ENCODE measurements around the gene PAPOLA.
"Not testable (repeated sequence)": the region's sequence is repeated elsewhere in the genome, so short reads cannot be mapped to it uniquely, and the experiment has no call there.

Gene PAPOLA

GRCh38 chr14:96501740-96502620 lies at the start of gene PAPOLA:
Gene PAPOLA, plus strand, starts transcription at chr14:96502382. Its CDS starts 211 bp downstream, at chr14:96502593.
- peak within 1 kb of the TSS; percentile 98 for H3K4me3 ChIP-seq (ENCODE audit: low read depth, low read length)

- H3K4me3 ChIP-seq (ENCODE audit: low read depth, low read length), result no peak overlapping the region
Observed at GRCh38 chr14:96452684-96453083, 49.5 kb upstream of the PAPOLA start.

GRCh38 chr14:96455588-96455987 lies 46.6 kb upstream of the PAPOLA start:
- H3K4me3 ChIP-seq (ENCODE audit: low read depth, low read length), result no peak overlapping the region

GRCh38 chr14:96459851-96460250 lies 42.3 kb upstream of the PAPOLA start:
- H3K4me3 ChIP-seq (ENCODE audit: low read depth, low read length), result no peak overlapping the region

DNA sequence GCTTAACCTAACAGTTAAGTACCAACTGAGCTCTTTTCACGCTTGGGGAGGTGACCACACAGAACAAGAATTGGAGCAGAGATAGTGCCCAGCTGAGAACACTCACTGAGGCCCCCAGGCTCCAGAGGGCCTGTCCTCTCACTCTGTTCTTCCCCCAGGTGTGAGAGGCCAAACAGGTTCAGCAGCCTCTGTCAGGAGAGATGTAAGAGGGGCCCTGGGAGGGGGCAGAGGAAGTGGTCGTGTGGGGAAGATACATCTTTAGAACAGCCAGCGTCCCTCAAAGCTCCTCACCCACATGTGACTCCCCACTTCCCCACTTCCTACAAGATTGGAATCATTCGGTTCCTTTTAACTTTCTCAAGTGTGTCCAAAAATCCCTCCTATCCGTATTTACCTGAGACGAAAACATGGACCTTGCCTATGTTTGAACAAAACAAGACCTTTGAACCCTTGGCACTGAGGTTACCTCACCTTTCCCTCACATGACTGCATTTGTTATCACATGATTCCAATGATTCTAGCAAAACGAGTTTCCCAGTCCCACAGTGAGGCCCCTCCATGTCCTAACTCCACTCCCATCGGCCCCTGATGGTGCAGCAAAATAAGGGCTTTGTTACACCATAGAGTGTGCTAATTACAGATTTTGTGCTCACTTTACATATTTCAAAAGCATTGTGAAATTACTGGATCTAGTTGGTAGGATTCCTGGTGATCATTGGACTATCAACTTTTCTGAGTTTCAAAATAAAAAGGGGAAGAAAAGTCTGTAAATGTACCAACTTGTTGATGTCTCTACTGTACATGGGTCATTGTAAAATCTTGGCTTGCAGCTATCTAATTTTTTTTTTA lies 40.0 kb upstream of the PAPOLA start:
- no peak overlapping the region for H3K4me3 ChIP-seq (ENCODE audit: low read depth, low read length)

GRCh38 chr14:96464136-96464535 lies 38.0 kb upstream of the PAPOLA start:
- no peak overlapping the region for H3K4me3 ChIP-seq (ENCODE audit: low read depth, low read length)

GRCh38 chr14:96466918-96467317 lies 35.3 kb upstream of the PAPOLA start:
- no peak overlapping the region for H3K4me3 ChIP-seq (ENCODE audit: low read depth, low read length)

DNA sequence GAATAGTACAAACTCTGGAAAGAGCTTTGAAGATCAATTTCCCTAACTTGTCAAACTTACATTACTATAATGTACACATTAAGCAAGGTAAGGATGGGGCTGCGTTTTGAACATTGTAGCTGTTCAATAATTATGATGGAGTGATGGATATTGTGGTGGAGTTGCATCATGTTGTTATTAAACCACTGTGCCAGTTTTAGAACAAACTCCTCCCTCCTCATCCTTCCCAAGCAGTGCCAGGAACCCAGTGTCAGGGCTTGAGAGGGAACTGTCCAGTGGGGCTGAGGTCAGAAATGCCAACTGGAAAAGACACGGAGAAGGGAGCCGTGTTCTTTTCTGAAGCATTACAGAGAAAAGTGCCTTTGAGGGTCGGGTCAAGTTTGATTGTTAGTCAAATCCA lies 31.9 kb upstream of the PAPOLA start:
- H3K4me3 ChIP-seq (ENCODE audit: low read depth, low read length), result no peak overlapping the region

DNA sequence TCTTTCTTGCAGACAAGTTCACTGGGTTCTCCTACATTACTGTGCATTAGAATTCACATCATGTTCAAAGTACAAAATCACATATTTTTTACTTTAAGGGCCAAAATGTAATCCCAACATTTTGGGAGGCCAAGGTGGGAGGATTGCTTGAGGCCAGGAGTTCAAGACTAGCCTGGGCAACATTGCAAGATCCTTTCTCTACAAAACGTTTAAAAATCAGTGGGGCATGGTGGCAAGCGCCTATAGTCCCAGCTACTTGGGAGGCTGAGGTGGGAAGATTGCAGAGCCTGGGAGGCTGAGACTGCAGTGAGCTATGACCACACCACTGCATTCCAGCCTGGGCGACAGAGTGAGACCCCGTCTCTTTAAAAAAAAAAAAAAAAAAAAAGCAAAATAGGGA lies 31.2 kb upstream of the PAPOLA start:
- H3K4me3 ChIP-seq (ENCODE audit: low read depth, low read length), result not testable (repeated sequence)

DNA sequence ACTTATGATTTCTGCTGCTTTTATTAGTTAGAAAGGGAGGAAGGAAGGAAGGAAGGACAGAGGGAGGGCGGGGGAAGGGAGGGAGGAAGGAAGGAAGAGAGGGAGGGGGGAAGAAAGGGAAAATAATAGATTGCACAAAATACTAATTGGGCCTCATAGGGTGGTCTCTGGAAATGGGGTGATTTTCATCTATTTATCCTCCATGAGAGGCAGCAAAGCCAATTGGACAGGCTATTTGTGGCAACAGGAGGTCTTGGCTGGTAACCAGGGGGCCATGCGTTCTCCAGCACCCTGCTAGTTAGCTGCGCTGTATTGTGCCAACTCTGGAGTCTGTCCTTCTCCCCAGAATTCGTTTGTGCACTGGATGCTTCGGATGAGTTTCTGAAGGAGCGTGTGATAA lies 24.1 kb upstream of the PAPOLA start:
- no peak overlapping the region for H3K4me3 ChIP-seq (ENCODE audit: low read depth, low read length)

- no peak overlapping the region for H3K4me3 ChIP-seq (ENCODE audit: low read depth, low read length)
Observed at GRCh38 chr14:96479435-96480146, 22.6 kb upstream of the PAPOLA start.

DNA sequence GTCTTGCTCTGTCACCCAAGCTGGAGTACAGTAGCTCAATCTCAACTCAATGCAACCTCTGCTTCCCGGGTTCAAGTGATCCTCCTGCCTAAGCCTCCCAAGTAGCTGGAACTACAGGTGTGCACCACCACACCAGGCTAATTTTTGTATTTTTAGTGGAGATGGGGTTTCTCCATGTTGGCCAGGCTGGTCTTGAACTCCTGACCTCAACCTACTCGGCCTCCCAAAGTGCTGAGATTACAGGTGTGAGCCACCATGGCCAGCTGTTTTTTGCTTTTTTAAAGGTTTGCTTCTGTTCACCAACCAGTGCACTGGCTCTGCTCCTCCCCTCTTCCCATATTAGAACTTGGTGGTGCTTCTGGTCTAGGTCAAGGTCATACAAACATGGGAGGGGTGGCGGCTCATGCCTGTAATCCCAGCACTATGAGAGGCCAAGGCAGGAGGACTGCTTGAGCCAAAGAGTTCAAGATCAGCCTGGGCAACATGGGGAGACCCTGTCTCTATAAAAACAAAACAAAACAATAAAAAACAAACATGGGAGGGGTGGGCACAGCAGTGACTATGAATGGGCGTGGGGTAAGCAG lies 20.4 kb upstream of the PAPOLA start:
- H3K4me3 ChIP-seq (ENCODE audit: low read depth, low read length), result no peak overlapping the region

- no peak overlapping the region for H3K4me3 ChIP-seq (ENCODE audit: low read depth, low read length)
Observed at GRCh38 chr14:96482986-96483385, 19.2 kb upstream of the PAPOLA start.

DNA sequence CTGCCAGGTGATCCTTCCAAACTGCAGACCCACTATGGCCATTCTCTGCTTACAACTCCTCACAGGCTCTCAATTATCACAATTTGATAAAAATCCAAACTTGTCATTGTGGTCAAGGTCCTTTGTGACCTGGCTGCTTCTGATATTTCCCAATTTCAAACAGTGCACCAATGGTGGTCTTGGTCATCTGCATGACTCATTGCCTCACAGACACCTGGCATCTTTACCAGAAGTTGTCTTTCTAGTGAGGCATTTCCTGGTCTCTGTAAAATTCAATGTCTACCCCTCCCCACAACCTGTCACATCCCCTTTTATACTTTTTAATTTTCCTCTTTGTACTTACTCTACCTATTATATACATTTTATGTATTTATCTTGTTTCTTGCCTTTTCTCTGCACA lies 17.8 kb upstream of the PAPOLA start:
- H3K4me3 ChIP-seq (ENCODE audit: low read depth, low read length), result no peak overlapping the region

GRCh38 chr14:96486705-96487104 lies 15.5 kb upstream of the PAPOLA start:
- no peak overlapping the region for H3K4me3 ChIP-seq (ENCODE audit: low read depth, low read length)

DNA sequence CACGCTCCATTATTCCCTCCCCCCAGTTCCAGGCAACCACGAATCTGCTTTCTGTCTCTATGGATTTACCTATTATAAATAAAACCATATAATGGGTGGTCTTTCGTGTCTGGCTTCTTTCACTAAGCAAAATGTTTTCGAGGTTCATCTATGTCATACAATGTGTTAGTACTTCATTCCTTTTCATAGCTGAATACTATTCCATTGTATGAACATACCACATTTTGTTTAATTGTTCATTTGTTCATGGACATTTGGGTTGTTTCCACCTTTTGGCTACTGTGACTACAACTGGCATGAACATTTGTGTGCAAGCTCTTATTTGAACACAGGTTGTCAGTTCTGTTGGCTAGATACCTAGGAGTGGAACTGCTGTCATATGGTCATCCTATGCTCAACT lies 12.9 kb upstream of the PAPOLA start:
- no peak overlapping the region for H3K4me3 ChIP-seq (ENCODE audit: low read depth, low read length)

DNA sequence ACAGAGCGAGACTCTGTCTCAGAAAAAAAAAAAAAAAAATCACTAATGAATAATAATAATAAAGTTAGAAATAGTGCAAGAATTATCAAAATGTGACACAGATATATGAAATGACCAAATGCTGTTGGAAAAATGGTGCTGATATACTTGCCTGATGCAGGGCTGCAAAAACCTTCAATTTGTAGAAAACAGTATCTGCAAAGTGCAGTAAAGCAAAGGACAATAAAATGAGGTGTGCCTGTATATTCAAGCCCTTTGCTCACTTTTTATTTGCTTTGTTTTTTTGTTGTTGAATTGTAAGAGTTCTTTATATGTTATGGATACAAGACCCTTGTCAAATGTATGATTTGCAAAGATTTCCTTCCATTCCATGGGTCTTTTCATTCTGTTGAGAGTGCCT lies 9.0 kb upstream of the PAPOLA start:
- no peak overlapping the region for H3K4me3 ChIP-seq (ENCODE audit: low read depth, low read length)

DNA sequence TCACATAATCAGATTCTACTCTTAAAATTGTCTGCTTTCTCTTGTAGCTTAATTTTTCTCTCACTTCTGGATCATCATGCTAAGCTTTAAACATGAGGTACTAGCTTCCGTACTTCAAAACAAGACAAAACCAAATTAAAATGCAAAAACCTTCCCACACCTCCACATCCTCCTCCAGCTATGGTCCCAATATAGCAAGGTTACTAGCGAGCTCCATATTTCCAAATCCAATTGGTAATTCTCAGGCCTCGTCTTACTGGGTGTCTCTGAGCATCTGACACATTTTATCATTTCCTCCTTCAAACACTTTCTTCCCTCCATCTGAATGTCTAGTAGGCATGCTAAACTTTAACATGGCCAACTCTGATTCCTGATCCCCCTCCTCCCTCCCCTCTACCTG lies 7.9 kb upstream of the PAPOLA start:
- no peak overlapping the region for H3K4me3 ChIP-seq (ENCODE audit: low read depth, low read length)

DNA sequence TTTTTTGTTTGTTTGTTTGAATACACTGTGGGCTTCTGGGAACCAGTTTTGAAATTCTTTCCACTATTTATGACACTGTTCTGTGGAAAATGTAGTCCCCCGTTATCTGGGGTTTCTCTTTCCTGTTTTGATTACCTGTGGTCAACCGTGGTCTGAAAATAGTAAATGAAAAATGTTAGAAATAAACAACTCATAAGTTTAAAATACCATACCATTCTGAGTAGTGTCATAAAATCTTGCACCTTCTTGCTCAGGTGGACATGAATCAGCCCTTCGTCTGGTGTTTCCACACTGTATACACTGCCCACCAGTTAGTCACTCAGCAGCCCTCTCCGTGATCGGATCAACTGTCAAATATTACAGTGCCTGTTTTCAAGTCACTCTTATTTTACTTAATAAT lies 5.1 kb upstream of the PAPOLA start:
- H3K4me3 ChIP-seq (ENCODE audit: low read depth, low read length), result no peak overlapping the region

- no peak overlapping the region for H3K4me3 ChIP-seq (ENCODE audit: low read depth, low read length)
Observed at GRCh38 chr14:96497586-96497985, 4.6 kb upstream of the PAPOLA start.

GRCh38 chr14:96501217-96501739 lies 904 bp upstream of the PAPOLA start:
- H3K4me3 ChIP-seq (ENCODE audit: low read depth, low read length), result peak overlapping the region; percentile 98

Data from iPS-11a (cell line).